ENCODE data around the gene NTN1.

NTN1 gene

DNA sequence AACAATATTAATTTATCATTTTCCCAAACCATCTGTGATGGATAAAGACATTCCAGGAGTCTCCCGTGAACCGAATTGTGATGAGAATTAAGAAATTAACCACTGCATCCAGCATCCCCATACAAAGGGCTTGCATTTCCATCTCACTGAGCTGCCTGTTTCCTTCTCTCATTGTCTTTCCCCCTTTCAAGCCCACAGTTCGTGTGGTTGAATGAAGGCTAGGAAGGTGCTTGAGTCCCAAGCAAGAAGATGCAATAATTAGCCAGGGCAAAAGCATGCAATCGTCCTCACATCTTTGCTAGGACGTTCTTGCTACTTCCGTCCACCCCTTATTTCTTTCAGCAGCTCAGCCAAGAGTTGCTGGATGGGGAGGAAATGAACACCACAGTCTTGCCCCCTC, 146.1 kb downstream of the NTN1 start:
- no peak for DNase-seq

DNA sequence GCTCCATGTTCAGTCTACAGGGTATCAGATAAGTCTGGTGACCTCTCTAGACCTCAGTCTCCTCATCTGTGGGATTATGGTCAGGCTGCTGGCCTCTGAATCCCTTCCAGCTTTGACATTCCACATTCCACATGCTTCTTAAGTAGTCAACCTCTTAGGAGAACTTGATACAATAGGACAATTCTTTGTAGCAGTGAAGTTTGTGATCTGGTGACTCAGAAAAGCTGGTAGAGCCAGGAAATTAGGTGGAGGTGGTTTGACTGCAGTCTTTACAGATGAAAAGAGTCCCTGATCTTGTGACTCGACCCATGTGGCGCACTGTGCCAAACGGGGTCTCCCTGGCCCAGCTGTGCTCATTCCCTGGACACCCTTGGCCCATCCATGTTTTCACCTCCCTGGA, 147.8 kb downstream of the NTN1 start:
- DNase-seq = no peak

DNA sequence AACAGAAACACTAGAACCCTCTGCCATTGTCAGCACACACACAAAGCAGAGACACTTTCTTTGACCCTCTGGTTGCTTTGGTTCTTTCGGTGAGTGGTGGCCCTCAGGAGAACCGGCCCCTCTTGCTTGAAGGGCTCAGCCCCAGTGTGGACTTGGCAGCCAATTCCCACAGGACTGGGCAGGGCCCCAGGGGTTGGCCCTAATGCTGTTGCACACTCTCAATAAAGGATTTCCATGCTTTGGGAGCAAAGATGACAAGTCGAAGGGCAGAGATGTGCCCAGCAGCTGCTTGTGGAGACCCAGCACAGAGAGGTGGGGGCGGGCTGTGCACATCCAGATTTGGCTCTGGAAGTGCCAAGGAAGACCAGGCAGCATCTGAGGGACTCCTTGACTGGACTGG, 149.0 kb downstream of the NTN1 start:
- DNase-seq = no peak

DNA sequence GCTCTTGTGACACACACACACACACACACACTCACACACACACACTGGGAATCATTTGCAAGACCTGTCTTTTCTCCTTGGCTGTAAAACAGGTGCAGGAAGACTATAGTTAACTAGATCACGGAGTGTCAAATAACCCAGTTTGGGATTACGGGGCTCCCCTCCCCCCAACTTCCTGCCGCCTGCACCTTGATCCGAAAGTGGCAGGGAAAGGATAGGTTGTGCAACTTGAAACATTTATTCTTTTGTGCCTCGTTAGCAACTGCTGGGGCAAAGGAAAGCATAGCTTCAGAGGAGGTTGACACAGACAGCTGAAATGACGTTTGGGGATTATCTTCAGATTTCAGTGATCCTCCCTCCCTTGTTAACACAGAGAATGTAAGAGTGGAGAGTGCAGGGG, 149.5 kb downstream of the NTN1 start:
- DNase-seq = no peak

DNA sequence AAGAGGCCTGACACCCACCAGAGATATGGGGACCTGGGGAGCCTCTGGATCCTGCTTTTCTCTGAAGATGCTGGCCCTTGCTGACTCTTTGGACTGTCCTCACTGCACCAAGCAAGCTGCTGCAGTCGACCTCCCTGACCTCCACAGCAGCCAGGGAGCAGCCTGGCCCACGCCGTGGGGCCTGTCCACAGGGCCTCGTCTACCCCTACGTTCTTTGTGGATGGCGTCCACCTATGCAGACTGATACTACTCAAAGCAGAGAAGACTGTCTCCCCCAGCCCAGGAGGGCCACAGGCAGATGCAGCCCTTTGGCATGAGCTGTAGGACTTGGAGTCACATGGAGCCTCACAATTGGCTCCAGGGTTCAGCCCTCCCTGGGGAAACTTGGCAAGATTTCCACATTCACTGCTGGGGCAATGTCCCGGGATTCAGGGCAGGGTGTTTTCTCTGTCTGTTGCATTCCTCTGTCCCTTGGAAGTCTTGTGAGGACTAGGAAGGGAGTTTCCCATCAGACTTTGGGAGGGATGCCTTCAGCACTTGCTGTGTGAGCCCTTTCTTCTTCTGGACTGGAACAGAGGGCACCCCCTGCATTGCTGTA, 152.2 kb downstream of the NTN1 start:
- no peak for DNase-seq

DNA sequence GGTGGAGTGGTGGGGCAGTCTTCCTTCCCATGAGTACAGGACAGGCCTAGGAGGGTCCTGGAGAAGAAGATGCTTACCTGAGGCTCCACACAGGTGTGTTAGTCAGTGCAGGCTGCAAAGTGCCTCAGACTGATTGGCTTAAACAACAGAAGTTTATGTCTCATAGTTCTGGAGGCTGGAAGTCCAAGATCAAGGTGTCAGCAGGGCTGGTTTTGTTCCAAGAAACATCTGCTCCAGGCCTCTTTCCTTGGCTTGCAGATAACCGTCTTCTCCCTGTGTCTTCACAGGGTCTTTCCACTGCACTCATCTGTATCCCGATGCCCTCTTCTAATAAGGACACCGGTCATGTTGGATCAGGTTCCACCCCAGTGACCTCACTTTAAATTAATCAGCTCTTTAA, 153.0 kb downstream of the NTN1 start:
- DNase-seq = no peak

DNA sequence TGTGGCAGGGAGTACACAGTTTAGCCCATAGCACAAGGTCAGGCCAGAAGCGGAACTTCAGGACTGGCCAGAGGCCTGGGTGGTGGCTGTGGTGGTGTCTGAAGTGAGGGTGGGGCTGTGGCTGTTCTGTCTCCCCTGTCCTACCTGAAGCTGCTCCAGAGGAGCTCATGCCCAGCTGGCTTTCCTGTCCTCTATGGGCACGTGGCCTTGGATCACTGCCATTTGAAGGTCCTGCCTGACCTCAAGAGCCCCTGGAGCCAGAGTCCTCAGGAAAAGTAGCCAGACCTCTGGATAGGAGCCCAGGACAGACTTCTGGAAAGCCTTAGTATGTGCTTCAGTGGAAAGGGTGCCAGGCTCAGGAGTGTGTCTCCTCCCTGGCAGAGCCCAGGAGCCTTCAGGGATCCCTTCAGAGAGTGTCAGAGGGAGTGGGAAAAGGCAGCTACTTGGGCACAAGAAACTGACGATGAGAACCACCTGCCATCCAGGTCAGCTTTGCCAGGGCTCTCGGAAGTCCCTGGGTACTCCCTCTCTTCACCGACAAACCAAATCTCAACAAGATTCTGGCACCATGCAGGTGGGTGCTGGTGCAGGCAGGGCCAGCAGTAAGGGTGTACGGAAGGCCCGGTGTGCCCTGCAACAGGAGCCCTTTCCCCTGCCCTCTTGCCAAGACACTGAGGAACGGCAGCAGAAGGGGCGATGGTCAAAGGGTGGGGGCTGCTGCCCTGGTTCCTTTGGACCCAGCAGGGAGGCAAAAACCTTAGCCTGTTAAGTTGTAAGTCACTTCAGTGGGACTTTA, 153.7 kb downstream of the NTN1 start:
- DNase-seq = no peak

DNA sequence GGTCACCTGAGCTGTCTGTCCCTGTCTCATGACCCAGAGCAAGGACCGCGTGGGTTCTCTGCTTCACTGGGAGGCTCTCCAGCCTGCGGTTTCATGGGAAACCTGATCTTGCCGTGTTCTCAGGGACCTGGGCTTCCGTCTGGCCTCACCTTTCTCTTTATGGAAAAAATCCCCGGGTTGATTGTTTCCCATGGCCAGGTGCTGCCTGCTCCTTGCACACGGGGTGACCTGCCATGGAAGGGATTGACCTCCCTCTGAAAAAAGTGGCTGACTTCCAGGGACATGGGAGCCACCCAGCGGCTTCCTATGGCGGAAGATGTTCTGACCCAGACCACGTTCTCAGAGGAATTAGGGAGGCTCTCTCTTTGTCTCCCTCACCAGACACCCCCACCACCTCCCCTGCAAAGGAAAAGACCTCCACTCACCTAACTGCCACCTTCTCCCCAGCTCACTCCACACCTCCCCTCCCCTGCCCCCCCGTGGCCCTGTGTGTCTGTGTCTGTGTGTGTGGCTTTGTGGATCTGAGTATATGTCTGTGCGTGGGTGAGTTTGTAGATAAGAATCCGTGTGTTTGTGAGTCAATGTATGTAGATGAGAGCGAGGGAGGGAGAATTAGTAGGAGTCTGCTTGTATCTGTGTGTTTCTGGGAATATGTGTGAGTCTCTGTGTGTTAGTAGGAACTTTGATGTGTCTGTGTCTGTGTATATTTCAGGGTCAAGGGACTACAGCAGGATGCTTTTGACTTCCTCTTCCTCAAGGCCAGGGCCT, 154.6 kb downstream of the NTN1 start:
- no peak for DNase-seq

DNA sequence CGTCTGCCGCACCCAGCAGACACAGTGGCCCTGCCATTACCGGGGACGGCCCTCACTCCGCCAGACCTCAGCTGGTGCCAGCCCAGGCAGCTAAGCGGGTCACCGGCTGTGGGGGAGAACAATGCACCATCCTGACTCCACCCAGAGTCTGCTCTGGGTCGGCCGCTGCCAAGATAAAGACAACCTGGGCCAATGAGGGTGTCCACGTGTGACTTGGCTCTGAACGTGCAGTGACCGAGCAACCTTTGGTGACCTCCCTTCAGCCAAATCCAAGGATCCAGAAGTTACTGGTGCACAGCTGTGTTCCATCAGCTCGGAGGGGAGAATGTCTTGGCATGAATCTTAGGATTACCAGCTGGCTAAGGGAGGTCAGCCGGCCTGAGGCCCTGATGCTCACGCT, 155.9 kb downstream of the NTN1 start:
- no peak for DNase-seq

DNA sequence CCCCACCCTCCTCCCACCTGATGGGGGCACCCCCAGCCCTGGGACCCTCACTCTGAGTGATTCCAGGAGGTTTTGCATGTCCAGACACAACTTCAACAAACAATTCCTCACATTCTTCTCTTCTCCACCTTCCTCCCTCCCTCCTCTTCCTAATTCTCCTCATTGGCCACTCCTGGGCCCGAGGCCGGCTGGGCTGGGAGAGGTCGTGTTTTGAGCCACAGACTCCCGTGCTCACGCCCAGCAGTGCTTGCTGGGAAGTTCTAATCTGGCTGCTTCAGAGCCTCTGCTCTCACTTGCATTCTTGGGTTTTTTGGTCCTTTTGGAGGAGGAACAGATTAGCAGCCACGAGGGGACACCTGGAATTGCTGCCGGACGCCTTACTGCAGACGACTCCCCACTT, 157.0 kb downstream of the NTN1 start:
- DNase-seq = no peak

DNA sequence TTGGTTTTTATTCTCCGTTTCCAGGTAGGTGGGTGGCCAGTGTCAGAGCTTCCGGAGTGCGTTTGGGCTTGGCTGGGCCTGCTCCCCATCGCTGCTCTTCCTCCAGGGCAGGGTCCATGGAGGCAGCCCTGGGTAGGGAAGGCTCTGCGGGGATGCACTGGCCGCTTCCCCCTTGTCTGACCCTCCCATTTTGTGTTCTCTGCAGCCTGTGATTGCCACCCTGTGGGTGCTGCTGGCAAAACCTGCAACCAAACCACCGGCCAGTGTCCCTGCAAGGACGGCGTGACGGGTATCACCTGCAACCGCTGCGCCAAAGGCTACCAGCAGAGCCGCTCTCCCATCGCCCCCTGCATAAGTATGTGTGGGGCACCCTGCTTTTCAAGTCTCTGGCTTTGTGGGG, 158.3 kb downstream of the NTN1 start:
- DNase-seq = no peak

DNA sequence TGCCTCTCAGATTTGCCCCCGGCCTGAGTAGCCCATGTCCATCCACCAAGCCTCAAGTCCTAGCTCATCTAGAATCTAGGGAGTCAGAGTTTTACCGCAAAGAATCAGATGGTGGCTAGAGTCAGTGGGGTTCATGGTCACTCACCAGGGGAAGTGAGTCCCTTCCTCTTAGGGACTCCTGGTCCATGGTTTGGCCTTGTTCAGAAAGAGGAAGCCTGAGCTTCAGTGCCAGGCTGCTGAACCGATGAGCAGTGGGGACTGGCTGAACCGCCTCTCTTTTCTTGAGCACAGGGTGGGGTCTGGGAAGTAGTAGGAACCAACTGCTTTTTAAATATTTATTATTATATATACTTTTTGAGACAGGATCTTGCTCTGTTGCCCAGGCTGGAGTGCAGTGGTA, 160.3 kb downstream of the NTN1 start:
- no peak for DNase-seq

DNA sequence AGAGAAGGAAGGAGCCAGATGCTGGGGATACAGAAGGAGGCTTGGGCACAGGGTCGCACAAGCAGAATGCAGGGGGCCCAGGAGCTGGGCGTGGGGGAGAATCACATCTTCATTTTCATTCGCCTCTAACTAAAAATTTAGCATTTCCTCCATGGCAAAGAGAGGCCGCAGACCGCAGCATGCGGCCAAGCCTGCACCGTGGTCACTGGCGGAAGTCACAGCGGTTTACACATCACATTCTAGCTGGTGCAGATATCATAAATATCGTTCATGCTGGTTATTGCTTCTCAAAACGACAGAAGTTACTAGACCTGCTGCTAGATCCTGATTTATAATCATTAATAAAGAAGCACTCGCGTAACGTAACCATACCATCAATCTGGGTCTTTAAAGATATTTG, 162.0 kb downstream of the NTN1 start:
- DNase-seq = no peak

DNA sequence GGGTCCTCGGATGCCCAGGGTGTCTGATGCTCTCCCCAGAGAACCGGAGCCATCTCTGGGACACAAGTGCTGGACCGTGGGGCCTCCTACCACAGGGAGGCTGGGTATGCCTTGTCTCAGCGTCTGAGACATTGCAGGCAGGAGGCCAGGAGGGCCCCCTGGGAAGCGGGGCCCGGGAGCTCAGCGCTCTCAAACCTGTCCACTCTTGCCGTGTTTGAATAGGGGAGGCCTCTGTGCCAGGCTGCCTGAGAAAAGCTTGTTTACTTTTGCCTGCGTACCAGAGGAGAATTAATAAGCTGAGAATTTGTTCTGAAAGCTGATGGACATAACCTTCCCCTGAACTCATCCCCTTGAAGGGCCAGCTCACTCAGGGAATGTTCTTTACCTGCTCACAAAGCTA, 163.8 kb downstream of the NTN1 start:
- DNase-seq = no peak

DNA sequence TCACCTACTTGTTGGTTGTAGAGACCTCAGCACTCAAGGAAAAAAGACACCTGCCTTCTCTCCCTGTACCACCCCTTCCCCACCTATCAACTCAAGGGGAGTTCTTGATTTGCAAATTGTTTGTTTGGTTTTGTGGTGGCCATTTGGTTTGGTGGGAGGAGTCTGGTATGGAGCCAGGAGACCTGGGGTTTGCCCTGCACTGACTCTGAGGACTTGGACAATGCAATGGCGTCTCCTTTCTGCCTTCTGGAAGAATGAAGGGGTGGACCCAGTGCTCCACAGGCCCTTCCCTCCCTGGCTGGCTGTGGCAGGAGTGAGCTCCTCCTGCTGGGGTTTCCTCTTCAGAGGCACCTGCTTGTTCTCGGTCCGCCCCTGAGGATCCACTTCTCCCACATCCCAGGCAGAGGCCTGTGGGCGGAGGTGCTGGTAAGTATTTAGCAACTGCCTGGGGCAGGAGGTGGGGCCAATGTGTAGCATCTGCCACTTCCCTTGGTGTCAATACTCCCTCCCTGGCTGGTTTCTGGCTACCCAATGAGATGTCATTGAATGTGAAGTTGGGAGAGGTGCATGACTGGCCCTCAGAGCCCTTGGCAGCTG, 164.5 kb downstream of the NTN1 start:
- DNase-seq = no peak

DNA sequence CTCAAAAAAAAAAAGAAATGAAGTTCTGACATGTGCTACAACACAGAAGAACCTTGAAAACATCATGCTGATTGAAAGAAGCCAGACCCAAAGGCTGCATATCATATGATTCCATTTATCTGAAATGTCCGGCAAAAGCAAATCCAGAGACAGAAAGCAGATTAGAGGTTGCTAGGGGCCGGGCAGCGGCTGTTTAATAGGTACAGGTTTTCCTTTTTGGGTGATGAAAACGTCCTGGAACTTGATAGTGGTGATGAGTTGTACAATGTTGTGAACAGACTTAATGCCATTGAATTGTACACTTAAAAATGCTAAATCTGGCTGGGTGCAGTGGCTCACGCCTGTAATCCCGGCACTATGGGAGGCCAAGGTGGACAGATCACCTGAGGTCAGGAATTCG, 166.5 kb downstream of the NTN1 start:
- DNase-seq = no peak

DNA sequence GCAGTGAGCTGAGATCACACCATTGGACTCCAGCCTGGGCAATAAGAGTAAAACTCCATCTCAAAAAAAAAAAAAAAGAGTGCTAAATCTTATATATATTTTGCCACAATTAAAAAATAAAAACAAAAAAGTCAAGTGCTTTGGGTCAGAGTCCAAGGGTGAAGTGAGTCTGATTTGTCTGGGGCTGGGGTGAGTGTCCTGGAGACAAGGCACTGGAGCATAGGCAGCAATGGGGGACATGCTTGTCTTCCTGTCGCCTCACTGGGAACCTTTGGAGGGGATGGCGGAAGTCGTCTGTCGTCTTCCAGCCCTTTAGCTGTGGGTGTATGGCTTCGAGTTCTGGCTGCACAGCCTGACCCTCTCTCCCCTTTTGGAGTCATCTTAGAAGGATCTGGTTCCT, 167.1 kb downstream of the NTN1 start:
- no peak for DNase-seq

DNA sequence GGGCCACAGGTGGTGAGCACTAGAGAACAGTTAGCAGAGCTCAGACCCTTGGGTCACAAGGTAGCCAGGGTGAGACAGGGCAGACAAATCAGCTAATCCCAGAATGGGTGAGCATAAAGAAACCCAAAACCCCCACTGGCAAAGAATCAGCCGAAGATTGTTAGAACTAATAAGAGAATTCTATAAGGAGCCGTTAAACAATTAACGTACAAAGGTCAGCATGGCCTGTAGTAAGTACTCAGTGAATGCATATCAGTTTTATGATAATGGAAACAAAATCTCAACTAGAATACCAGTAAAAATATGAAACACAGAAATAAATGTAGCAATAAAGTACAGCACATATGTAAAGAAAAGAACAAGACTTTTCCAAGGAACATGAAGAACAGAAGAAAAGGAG, 168.6 kb downstream of the NTN1 start:
- no peak for DNase-seq

DNA sequence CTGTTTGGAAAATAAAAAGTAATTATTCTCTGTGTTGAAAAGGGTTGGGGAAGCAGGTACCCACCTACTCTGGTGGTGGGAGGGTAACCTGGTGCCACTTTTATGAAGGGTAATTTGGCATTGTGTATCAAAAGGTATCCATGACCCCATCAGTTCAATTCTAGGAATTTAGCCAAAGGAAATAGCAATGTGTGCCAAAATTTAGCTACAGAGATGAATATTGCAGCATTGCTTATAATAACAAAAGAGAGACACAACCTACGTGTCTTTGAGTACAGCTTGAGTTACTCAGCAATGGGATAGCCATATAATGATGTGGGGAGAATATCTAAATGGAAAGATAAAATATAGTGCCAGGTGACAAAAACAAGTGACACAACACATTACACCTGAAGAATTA, 170.7 kb downstream of the NTN1 start:
- no peak for DNase-seq

DNA sequence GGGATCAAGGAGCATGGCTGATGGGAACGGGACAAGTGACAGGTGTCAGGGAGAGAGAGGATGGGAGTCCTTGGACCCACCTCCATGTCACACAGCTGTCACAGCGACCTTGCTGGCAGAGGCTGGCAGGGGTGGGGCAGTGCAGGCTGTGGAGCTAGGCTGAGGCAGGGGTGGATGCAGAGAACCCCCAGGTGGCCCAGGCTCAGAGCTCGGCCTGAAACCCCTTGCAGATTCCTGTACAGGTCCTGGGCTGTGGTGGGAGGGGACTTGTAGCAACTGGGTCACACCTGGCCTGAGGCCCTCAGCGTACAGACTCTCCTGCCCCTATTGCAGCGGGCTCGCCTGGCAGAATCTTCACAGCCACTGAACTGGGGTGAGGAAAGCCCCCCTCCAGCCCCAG, 174.1 kb downstream of the NTN1 start:
- DNase-seq = no peak

DNA sequence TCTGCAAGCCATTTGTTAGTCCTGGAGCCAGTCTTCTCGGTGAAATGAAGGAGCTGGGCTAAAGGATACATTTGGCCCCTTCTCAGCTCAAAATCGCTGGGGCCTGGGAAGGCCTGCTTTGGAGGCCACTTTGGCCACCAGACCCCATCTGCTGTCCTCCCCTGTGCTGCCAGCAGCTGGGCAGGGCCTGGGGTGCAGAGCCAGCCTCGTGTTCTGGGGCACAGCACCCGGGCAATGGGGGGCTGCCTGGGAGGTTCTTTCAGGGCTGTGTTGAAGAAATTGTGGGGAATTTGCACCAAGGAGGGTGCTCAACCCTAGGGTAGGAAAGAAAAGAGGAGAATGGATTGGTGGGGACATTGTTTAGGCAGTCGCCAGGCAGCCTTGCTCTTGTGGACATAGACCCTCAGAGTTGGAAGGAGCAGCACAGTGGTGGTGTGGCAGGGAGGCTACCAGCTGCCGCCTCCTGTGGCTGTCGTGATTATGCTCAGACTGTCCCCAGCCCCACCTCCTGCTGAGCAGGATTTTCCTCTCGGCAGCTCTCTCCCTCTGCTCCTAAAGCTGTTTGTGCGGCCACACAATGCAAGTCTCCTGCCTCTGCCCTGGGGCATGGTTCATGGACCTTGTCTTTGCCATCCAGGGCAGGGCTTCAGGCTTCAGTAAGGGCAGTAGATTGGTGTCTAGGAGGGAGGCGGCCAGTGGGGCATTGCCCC, 174.8 kb downstream of the NTN1 start:
- DNase-seq = no peak

DNA sequence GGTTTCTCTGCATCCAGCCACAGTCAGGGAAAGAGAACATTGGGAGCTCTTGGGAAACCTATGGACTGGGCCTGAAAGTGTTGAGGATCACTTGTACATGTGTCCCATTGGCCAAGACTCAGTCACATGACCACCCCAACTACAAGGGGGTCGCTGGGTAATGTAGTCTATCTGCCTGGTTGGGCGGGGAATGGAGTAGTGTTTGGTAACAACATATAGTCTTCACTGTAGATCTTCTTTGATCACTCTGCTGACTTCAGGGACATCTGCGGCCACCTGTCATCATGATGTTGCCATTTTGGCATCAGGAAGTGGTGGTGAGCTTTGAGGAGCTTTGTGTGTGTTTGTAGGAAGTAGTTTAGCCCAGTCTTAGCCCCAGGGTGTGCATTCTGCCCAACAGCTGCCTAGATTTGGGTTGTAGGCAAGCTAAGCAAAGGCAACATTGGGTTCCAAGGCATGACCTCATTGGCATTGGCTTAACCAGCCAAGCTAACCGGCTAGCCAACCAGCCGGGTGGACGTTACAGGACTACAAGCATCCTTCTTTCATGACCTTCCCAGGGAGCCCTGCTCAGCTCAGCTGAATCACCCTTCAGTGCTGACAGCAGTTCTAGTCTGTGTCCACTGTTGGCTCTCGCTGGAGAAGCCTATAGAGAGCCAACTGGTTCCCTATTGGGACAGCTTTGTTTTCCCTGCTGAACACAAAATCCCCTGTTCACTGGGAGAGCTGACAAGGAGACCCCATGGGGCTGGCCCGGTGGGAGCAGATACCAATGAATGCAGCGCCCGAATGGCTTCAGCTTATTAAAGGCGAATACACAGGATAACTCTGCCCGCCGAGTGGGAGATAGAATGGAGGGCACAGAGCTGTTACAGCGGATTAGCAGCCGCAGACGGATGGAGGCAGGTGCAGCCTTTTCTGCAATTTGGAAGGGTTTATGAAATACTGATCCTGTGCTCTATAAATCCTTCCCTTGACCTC, 178.6 kb downstream of the NTN1 start:
- DNase-seq = no peak
